ENCODE measurements around the gene PSMC5.
"Not testable (repeated sequence)": the region's sequence is repeated elsewhere in the genome, so short reads cannot be mapped to it uniquely, and the experiment has no call there.

PSMC5 gene

GRCh38 chr17:63827002-63827800 is at the start of gene PSMC5, which contains the start of gene FTSJ3:
TSS of gene PSMC5 (plus strand) at chr17:63827431. CDS start at chr17:63827491, 60 bp downstream.
TSS of gene FTSJ3 (minus strand) at chr17:63827663. CDS start at chr17:63826902, 761 bp downstream.
- DNase-seq (ENCODE audit: insufficient read length, low spot score) (peak; percentile 99), FAIRE-seq (peak; percentile 98)

GRCh38 chr17:63780507-63780906 is 46.7 kb upstream of the PSMC5 start:
- FAIRE-seq (no peak), DNase-seq (ENCODE audit: insufficient read length, low spot score) (no peak)

GRCh38 chr17:63780928-63781327 is 46.3 kb upstream of the PSMC5 start:
- DNase-seq (ENCODE audit: insufficient read length, low spot score) (no peak), FAIRE-seq (no peak)

DNA sequence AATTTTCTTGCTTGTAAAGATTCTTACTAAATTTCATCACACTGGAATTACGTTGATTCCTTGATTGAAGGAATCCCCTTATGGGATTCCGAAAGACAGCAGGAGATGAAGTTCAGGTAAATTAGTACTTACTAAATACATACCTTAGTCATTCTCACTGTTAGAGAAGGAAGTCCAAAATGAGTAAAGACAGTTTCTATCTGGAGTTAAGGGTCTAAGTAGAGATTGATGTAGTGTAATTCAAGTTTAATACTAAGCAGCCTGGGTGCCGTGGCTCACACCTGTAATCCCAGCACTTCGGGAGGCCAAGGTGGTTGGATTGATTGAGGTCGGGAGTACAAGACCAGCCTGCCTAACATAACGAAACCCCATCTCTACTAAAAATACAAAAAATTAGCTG is 43.7 kb upstream of the PSMC5 start:
- DNase-seq (ENCODE audit: insufficient read length, low spot score) (no peak), FAIRE-seq (no peak)

- FAIRE-seq, result no peak
- DNase-seq (ENCODE audit: insufficient read length, low spot score), result no peak
These were observed 41.7 kb upstream of the PSMC5 start for GRCh38 chr17:63785556-63785955.

DNA sequence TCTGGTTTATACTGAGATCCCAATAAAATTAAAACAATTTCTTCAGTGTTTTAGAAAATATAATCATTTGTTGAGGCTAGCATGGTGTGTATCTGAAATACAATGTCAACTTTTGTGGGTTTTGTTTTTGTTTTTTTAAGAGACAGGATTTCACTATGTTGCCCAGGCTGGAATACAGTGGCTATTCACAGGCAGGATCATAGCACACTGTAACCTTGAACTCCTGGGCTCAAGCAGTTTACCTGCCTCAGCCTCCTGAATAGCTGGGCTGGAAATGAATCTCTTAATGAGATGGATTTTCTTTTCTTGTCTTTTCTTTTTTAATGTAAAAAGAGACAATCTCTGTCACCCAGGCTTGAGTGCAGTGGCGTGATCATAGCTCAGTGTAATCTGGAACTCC is 41.1 kb upstream of the PSMC5 start:
- FAIRE-seq (no peak), DNase-seq (ENCODE audit: insufficient read length, low spot score) (no peak)

DNA sequence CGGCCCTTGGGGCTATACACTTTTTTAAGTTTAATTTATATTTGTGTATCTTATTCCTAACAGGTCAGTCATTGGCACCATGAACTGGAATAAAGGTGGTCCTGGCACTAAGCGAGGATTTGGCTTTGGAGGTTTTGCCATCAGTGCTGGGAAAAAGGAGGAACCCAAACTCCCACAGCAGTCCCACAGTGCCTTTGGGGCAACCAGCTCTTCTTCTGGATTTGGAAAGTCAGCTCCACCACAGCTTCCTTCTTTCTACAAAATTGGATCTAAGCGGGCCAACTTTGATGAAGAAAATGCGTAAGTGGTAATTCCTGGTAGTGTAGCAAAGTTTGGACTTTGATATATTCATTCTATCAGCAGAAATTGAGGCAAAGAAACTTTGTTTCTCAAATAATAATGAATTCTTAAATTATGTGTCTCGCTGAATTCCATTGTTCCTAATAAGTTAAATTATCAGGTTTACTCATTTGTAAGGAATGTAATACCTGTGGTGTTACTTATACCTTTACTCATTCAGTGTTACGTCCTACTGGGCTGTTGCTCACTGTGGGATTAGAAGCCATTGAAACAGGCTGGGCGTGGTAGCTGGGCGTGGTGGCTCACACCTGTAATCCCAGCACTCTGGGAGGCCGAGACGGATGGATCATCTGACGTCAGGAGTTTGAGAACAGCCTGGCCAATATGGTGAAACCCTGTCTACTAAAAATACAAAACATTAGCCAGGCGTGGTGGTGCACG is 40.1 kb upstream of the PSMC5 start:
- no peak for FAIRE-seq

GRCh38 chr17:63790057-63790456 is 37.2 kb upstream of the PSMC5 start:
- no peak for DNase-seq (ENCODE audit: insufficient read length, low spot score)
- FAIRE-seq, result no peak

More for the DNA sequence above, 40.1 kb upstream of the PSMC5 start:
- DNase-seq (ENCODE audit: insufficient read length, low spot score), result no peak

- DNase-seq (ENCODE audit: insufficient read length, low spot score) (no peak), FAIRE-seq (no peak)
These were observed 35.0 kb upstream of the PSMC5 start for GRCh38 chr17:63792055-63792729.

GRCh38 chr17:63796375-63796774 is 30.9 kb upstream of the PSMC5 start:
- DNase-seq (ENCODE audit: insufficient read length, low spot score); FAIRE-seq: not testable (repeated sequence)

DNA sequence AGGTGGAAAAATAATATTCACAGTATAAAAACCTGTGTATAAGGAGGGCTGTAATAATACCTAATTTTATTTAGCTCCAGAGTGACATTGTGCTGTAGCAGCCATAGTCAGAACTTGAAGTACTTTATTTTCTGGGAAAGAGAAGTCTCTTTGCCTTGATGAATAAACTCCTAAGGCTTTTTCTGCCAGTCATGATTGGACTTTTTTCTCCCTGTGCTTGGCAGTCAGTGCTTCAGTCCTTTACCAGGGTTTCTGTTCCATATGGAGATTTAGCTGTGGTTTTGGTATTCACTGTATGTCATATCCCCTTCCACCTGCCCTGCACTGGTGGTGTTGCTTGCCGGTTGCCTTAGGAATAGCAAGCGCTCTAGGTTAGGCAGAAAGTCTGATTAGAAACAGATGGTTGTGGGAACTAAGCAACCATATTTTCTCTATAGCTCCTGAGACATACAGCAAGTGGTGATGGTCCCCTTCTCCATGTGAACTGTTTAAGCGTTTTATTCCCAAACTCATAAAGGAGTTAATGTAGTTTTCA is 28.6 kb upstream of the PSMC5 start:
- FAIRE-seq (no peak), DNase-seq (ENCODE audit: insufficient read length, low spot score) (no peak)

- DNase-seq (ENCODE audit: insufficient read length, low spot score), result no peak
- FAIRE-seq, result no peak
These were observed 26.4 kb upstream of the PSMC5 start for GRCh38 chr17:63800783-63801182.

DNA sequence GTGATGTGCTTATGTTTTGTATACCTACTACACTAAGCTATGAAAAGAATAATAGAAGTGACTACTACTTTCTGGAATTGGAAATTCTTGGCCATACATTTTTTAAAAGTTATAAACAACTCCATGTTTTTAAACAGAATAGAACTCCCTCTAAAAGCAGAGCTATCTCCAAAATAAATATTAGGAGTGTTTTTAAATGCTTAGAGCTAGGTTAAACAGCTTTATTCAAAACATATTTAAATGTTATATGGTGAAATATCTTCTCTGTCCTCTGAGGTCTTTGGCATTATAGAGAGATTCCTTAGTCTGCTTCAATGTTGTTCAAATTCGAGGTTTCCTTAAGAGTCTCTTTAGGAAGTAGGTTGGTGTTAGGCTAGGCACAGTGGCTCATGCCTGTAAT is 22.9 kb upstream of the PSMC5 start:
- DNase-seq (ENCODE audit: insufficient read length, low spot score) (no peak), FAIRE-seq (no peak)

DNA sequence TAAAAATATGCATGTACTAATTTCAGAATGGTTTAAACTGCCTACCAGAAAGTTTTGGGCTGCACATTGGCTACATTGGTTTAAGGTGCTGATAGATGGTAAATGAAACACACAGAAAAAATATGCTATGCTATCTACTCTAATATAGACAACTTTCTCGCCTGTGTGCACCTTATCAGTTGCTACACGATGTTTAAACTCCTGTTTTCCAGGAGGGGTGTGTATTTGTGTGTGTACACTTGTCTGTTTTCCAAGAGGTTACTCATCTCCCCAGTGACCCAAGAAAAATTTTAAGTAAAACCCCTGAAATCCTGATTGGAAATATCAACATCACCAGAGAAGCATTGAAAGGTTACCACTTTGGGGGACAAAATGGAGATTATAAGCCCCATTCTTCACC is 21.6 kb upstream of the PSMC5 start:
- FAIRE-seq (no peak), DNase-seq (ENCODE audit: insufficient read length, low spot score) (no peak)

- FAIRE-seq (no peak), DNase-seq (ENCODE audit: insufficient read length, low spot score) (no peak)
These were observed 17.3 kb upstream of the PSMC5 start for GRCh38 chr17:63809970-63810369.

DNA sequence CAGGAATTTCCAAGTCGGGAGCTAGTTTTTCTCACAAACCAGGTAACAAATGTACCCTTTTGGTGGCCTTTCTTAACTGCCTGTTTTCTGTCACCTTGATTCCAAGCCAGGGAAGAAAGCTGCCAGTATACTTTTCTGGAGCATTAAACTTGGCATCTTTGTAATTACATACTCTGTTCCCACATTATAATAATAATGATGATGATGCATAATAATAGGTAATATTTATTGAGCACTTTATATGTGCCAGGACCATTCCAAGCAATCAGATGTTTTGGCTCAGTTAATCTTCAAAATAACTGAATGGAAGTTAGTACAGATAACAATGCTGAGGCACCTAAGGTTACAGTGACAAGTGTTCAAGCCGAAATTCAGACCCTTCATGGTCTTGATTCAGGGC is 11.1 kb upstream of the PSMC5 start:
- no peak for DNase-seq (ENCODE audit: insufficient read length, low spot score)
- no peak for FAIRE-seq

GRCh38 chr17:63816669-63817068 is 10.6 kb upstream of the PSMC5 start:
- DNase-seq (ENCODE audit: insufficient read length, low spot score), result no peak
- no peak for FAIRE-seq

GRCh38 chr17:63817736-63818385 is 9.4 kb upstream of the PSMC5 start:
- FAIRE-seq, result peak; percentile 31

DNA sequence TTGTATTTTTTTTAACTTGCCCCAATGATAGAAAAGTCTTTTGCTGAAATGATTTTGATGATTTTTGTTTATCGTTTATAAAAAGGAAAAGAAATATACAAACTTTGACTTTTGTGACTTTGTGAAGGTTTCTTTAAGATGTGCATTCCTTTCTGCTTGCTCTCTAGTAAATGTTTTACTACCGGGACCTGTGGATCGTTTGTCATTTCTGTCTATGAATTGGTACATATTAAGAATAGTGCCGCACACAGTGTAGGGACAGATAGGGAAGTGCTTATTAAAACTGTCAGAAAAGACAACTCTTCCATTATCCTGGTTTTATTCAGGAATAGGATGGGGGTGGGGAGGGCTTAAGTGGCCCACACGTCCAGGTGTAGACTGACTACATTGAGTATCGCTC is 8.1 kb upstream of the PSMC5 start:
- DNase-seq (ENCODE audit: insufficient read length, low spot score), result no peak
- FAIRE-seq, result no peak

More at GRCh38 chr17:63817736-63818385, 9.4 kb upstream of the PSMC5 start:
- no peak for DNase-seq (ENCODE audit: insufficient read length, low spot score)

Data from HTR-8/SVneo (cell line).